ENCODE measurements around the gene SH2D1B. TPM values are rescaled to one million over a fixed set of nuclear protein-coding genes. Genes with fewer than 3 reads are reported as not detected.

Gene SH2D1B, protein sequence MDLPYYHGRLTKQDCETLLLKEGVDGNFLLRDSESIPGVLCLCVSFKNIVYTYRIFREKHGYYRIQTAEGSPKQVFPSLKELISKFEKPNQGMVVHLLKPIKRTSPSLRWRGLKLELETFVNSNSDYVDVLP
- total RNA-seq: 0.11 TPM in 1 of 2 replicates, not detected in the other

DNA sequence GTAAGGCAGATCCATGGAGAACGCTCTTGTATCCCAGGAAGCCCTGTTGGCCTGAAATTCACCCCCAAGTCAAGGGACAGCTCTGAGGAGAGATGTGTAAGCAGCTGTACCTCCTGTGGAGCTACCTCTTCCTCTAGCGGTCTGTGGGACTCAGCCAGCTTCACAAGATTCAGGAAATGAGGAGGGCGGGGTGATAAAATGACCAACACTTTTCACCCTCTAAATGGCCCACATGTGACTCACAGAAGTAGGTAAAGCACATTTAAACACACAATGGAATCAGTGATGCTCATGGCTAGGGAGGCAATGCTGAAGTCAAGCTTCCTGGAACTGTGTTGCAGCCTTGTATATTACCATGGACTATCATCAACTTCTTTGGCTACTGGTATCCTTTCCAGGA lies at the start of gene SH2D1B:
Gene SH2D1B (minus strand): TSS at position 135 of the 400 bp plus-strand sequence. CDS start 120 bp downstream, at position 15.

DNA sequence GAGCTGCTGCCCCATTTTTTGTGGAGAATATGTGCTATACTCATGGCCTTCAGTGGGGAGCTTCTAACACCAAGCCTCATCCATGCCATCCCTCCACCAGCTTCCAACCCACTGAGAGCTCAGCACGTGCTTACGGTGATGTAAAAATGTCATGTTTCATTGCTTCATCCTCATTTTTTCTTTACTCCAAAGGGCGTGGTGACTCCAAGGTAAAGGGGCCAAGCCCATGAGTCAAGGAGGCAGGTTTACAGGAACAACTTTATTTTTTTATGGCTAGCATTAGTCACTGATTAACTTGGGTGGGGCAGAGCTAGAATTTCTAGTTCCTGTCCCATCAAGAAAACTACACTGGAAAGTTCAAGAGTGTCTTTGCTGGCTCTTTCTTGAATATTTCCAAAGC lies 30.6 kb downstream of the SH2D1B start, which contains the start of gene C1orf226:
Gene C1orf226 (plus strand): TSS at position 346 of the 400 bp plus-strand sequence. CDS start 174 bp downstream, outside the sequence.

DNA sequence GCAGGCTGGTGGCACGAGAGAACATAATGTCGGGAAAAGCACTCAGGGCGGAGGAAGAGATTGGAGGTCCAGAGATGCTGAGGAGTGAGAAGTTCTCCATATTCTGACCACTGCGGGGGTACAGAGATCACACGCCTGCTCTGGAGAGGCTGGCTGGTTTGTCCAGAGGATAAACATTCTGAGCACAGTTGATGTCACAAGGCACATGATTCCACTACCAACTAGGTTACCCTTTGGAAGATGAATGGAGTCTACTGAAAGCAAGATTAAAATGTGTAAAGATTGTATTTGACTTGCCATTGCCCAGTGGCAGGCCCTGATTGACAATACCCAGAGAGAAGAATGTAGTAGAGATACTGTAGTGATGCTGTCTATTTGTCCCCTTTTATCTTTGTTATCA lies 35.2 kb downstream of the SH2D1B start, which contains the start of gene SPATA46:
Gene SPATA46 (minus strand): TSS at position 164 of the 400 bp plus-strand sequence. CDS start 64 bp downstream, at position 100.

Other genes starting within 250 kb of the SH2D1B start
- gene SPATA46, start 35.3 kb downstream of the SH2D1B start, total RNA-seq: not detected in 2 replicates
- 0.65 and 0.78 TPM in 2 replicates for gene C1orf226, start 30.4 kb downstream of the SH2D1B start, total RNA-seq
- gene UHMK1, start 85.7 kb upstream of the SH2D1B start, total RNA-seq: 75.8 and 92.5 TPM in 2 replicates
- 332 and 391 TPM in 2 replicates for gene UAP1, start 149.6 kb upstream of the SH2D1B start, total RNA-seq
- gene DDR2, start 220.3 kb upstream of the SH2D1B start, total RNA-seq: 292 and 396 TPM in 2 replicates